Osteoblast (primary cell): ENCODE measurements around the gene PSD4. TPM values are rescaled to one million over a fixed set of nuclear protein-coding genes. Genes with fewer than 3 reads are reported as not detected.
"Not testable (repeated sequence)": the region's sequence is repeated elsewhere in the genome, so short reads cannot be mapped to it uniquely, and the experiment has no call there.

ENCODE experiments used
- DNase-seq: peaks from one replicate; pipeline ENCODE4 v3.0.0; 2011; ENCODE audit warnings: low spot score, mixed read lengths; ENCODE audit not compliant: insufficient read length; ENCODE audit errors: missing footprints
- H2AFZ ChIP-seq: 2 replicates; pipeline ENCODE4 v1.6.0; 2011; ENCODE audit warnings: mild to moderate bottlenecking, low read length
- H3K27ac ChIP-seq: 2 replicates; pipeline ENCODE4 v1.5.1; 2011; ENCODE audit warnings: mild to moderate bottlenecking, low read depth, low read length, moderate library complexity
- H3K27me3 ChIP-seq: 2 replicates; pipeline ENCODE4 v1.6.0; 2012; ENCODE audit warnings: mild to moderate bottlenecking, control low read depth, inconsistent platforms, low read length, moderate library complexity; ENCODE audit not compliant: insufficient read depth
- H3K36me3 ChIP-seq: 2 replicates; pipeline ENCODE4 v1.5.1; 2011; ENCODE audit warnings: mild to moderate bottlenecking, low read length, control low read depth, moderate library complexity; ENCODE audit not compliant: insufficient read depth
- H3K4me1 ChIP-seq: 2 replicates; pipeline ENCODE4 v1.5.1; 2011; ENCODE audit warnings: mild to moderate bottlenecking, low read length, control low read depth, moderate library complexity; ENCODE audit not compliant: insufficient read depth
- H3K4me2 ChIP-seq: 2 replicates; pipeline ENCODE4 v1.6.0; 2011; ENCODE audit warnings: mild to moderate bottlenecking, low read length; ENCODE audit not compliant: insufficient read depth
- H3K4me3 ChIP-seq: fragments of 200-600 bp; sonication (generic); 3 replicates; pipeline ENCODE4 v1.5.1; 2012; ENCODE audit warnings: mild to moderate bottlenecking, low read length, inconsistent platforms; ENCODE audit not compliant: insufficient read depth
- H3K79me2 ChIP-seq: 2 replicates; pipeline ENCODE4 v1.6.0; 2012; ENCODE audit warnings: mild to moderate bottlenecking, low read length, control low read depth, inconsistent platforms; ENCODE audit not compliant: insufficient read depth
- H3K9me3 ChIP-seq: 2 replicates; pipeline ENCODE4 v1.5.1; 2011; ENCODE audit warnings: low read depth, low read length, control low read depth
- H4K20me1 ChIP-seq: 2 replicates; pipeline ENCODE4 v1.6.0; 2012; ENCODE audit warnings: mild to moderate bottlenecking, low read length, control low read depth; ENCODE audit not compliant: insufficient read depth
- CTCF ChIP-seq: IDR thresholded peaks from 2 replicates; pipeline ENCODE4 v1.5.1; 2011; ENCODE audit warnings: mild to moderate bottlenecking, low read depth, low read length, moderate library complexity; ENCODE audit errors: extremely low read depth
- total RNA-seq: library from RNA; depleted of rRNA; stranded (reverse); fragments of >200 nt; gene quantifications from 2 replicates; pipeline ENCODE4 v1.2.3, GENCODE V29; 2012

The PSD4 gene
- total RNA-seq, 1 donor = 1.8 TPM

DNA sequence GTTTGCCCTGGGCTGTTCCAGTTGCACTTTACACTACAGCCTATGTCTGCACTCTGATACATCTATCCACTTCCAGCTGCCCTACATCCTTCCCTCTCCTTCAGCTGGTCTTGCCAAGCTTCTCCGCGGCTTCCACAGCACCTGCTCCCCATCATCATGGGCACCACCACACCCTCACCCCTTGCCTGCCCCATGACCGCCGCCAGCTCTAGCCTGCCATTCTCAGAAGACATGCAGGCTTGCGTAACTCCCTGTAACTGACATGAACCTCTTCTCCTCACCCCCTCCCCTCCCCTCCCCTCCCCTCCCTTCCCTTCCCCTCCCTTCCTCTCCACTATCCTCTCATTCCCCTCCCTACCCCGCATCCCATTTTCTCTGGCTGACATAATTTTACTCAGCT lies 59.0 kb downstream of the PSD4 start:
- H3K79me2 ChIP-seq = no peaks in the 10 kb centered on the region
- H3K9me3 ChIP-seq = no peaks in the 10 kb centered on the region
- H4K20me1 ChIP-seq = no peaks in the 10 kb centered on the region
- no peaks in the 10 kb centered on the region for H3K4me1 ChIP-seq
- H3K4me3 ChIP-seq = no peak overlapping the region
- no peaks in the 10 kb centered on the region for H3K27me3 ChIP-seq
- no peak for TF ChIP-seq CTCF
- DNase-seq = no peak
- H3K4me2 ChIP-seq = no peak overlapping the region
- H3K36me3 ChIP-seq = no peaks in the 10 kb centered on the region
- no peak overlapping the region for H3K27ac ChIP-seq
- no peak overlapping the region for H2AFZ ChIP-seq

DNA sequence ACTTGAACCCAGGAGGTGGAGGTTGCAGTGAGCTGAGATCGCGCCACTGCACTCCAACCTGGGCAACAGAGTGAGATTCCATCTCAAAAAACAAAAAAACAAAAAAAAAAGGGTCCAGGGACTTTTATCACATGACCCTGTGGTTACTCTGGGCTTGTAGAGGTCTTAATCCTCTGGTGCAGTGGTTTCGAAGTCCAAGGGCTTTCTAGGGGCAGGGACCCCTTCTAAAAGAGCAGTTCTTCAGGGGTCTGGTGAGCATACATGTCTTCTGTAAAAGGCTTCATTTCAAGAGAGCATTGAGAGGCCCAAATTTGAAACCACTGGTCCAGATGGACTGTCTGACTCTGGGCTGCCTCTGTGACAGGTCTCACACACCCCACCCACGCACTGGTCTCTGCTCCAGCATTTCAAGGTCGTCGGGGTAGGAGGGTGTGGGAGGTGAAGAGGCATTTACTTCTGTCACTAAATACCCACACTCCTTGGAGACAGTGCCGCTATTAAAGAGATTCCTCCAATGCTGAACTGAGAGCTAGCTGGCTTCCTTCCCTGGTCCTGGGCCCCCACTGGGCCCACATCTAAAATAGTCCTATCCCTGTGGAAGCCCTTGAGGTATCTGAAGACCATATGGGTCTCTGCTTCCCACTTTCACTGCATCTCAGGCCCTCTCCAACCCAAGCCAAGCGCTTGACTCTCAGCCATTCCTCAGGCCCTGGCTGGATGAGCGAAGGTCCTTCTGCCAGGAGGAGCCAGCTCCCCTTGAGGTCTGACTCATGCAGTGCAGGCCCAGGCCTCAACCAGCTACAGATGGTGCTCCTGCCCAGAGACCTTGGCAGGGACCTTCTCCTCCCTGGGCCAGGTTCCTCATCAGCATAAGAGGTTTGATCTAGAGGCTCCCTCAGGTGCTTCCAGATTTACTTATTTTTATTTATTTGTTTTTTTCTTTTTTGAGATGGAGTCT lies 60.1 kb downstream of the PSD4 start:
- peak; percentile 96 for DNase-seq
- H3K79me2 ChIP-seq = no peaks in the 10 kb centered on the region
- H3K9me3 ChIP-seq = no peaks in the 10 kb centered on the region
- no peaks in the 10 kb centered on the region for H4K20me1 ChIP-seq
- H3K4me3 ChIP-seq = no peak overlapping the region
- no peaks in the 10 kb centered on the region for H3K36me3 ChIP-seq
- peak overlapping the region; percentile 3 for H2AFZ ChIP-seq
- H3K4me2 ChIP-seq = no peak overlapping the region
- no peaks in the 10 kb centered on the region for H3K27me3 ChIP-seq
- TF ChIP-seq CTCF = peak; percentile 20
- no peak overlapping the region for H3K27ac ChIP-seq
- H3K4me1 ChIP-seq = no peaks in the 10 kb centered on the region

- TF ChIP-seq CTCF = no peak
- H3K9me3 ChIP-seq = no peaks in the 10 kb centered on the region
- no peak overlapping the region for H3K4me2 ChIP-seq
These were observed 61.1 kb downstream of the PSD4 start for GRCh38 chr2:113234721-113235346.

GRCh38 chr2:113235347-113236226 lies 61.8 kb downstream of the PSD4 start:
- H4K20me1 ChIP-seq, H3K9me3 ChIP-seq, H3K79me2 ChIP-seq, H3K27ac ChIP-seq, H3K27me3 ChIP-seq, H2AFZ ChIP-seq, H3K4me2 ChIP-seq, H3K36me3 ChIP-seq: not testable (repeated sequence)
- peak; percentile 91 for DNase-seq
- H3K4me3 ChIP-seq = peak overlapping the region; percentile 59
- H3K4me1 ChIP-seq = peaks cover 13% of the 10 kb centered on the region

More at GRCh38 chr2:113234721-113235346, 61.1 kb downstream of the PSD4 start:
- DNase-seq = peak; percentile 52
- H4K20me1 ChIP-seq = no peaks in the 10 kb centered on the region
- H3K4me1 ChIP-seq = peaks cover 6% of the 10 kb centered on the region
- H3K27me3 ChIP-seq = no peaks in the 10 kb centered on the region
- H3K27ac ChIP-seq = no peak overlapping the region
- no peak overlapping the region for H2AFZ ChIP-seq
- no peaks in the 10 kb centered on the region for H3K36me3 ChIP-seq
- no peaks in the 10 kb centered on the region for H3K79me2 ChIP-seq
- H3K4me3 ChIP-seq = peak overlapping the region; percentile 59
